Neural cell (in vitro differentiated cells): ENCODE data around the gene C13orf46.

Source experiments
- CTCF ChIP-seq: fragments of 450-650 bp; IDR thresholded peaks from 2 replicates; pipeline ENCODE4 v1.5.1; 2014; ENCODE audit warnings: antibody characterized with exemption, mild to moderate bottlenecking, moderate library complexity; ENCODE audit not compliant: poor library complexity, severe bottlenecking
- EP300 ChIP-seq: fragments of 450-650 bp; conservative IDR thresholded peaks from 2 replicates; pipeline ENCODE4 v1.6.1; 2014; ENCODE audit warnings: antibody characterized with exemption, mild to moderate bottlenecking, moderate library complexity; ENCODE audit not compliant: poor library complexity, severe bottlenecking
- EZH2 ChIP-seq: fragments of 200-600, 300-800 bp; shearing (Covaris generic), sonication (generic); IDR thresholded peaks from 2 replicates; pipeline ENCODE4 v1.6.1; 2014; ENCODE audit warnings: antibody characterized with exemption, low read length, borderline replicate concordance, mild to moderate bottlenecking; ENCODE audit not compliant: insufficient read depth, poor library complexity, severe bottlenecking
- MXI1 ChIP-seq: fragments of 450-650 bp; conservative IDR thresholded peaks from 2 replicates; pipeline ENCODE4 v1.6.1; 2014; ENCODE audit warnings: antibody characterized with exemption, mild to moderate bottlenecking; ENCODE audit not compliant: poor library complexity, severe bottlenecking
- SMC3 ChIP-seq: fragments of 450-650 bp; conservative IDR thresholded peaks from 2 replicates; pipeline ENCODE4 v1.6.1; 2014; ENCODE audit warnings: antibody characterized with exemption, mild to moderate bottlenecking, moderate library complexity; ENCODE audit not compliant: poor library complexity
- TAF1 ChIP-seq: IDR thresholded peaks from 2 replicates; pipeline ENCODE4 v1.6.1; 2012; ENCODE audit warnings: low read depth

GRCh38 chr13:114005206-114005724 is 31.4 kb upstream of the C13orf46 start:
- TF ChIP-seq EZH2 (no peak), EP300 (no peak), CTCF (no peak), TAF1 (no peak), MXI1 (no peak), SMC3 (no peak)
